GM19438 (cell line): ENCODE data around the gene AIMP2.
"Not testable (repeated sequence)": the region's sequence is repeated elsewhere in the genome, so short reads cannot be mapped to it uniquely, and the experiment has no call there.

ENCODE experiments used
- ATAC-seq: cut with Tn5 transposase; IDR thresholded peaks from one replicate; pipeline ENCODE4 v1.9.1; 2021; ENCODE audit warnings: low read depth; ENCODE audit not compliant: unreplicated experiment

AIMP2 gene

GRCh38 chr7:6008668-6009611 is at the start of gene AIMP2, which contains the start of gene PMS2:
Gene AIMP2, plus strand, starts transcription at chr7:6009272. Its CDS starts 92 bp downstream, at chr7:6009364.
Gene PMS2, minus strand, starts transcription at chr7:6009049. Its CDS starts 30 bp downstream, at chr7:6009019.
- ATAC-seq: peak; percentile 90

- not testable (repeated sequence) for ATAC-seq
These were observed 45.9 kb upstream of the AIMP2 start for GRCh38 chr7:5963205-5963604.

GRCh38 chr7:5963810-5964209 is 45.3 kb upstream of the AIMP2 start:
- ATAC-seq: not testable (repeated sequence)

GRCh38 chr7:5970347-5970911 is 38.6 kb upstream of the AIMP2 start, which contains the start of gene RSPH10B:
Gene RSPH10B, minus strand, starts transcription at chr7:5970689. Its CDS starts 3,573 bp downstream, at chr7:5967116.
- ATAC-seq: not testable (repeated sequence)

GRCh38 chr7:5973580-5973979 is 35.5 kb upstream of the AIMP2 start:
- ATAC-seq: not testable (repeated sequence)

- not testable (repeated sequence) for ATAC-seq
These were observed 29.3 kb upstream of the AIMP2 start for GRCh38 chr7:5979680-5980314.

- not testable (repeated sequence) for ATAC-seq
These were observed 22.0 kb upstream of the AIMP2 start for GRCh38 chr7:5987061-5987460.

GRCh38 chr7:5997210-5997808 is 11.8 kb upstream of the AIMP2 start:
- no peak for ATAC-seq

GRCh38 chr7:6007386-6007785 is 1.7 kb upstream of the AIMP2 start:
- no peak for ATAC-seq

GRCh38 chr7:6007835-6008590 is 1.1 kb upstream of the AIMP2 start:
- ATAC-seq: not testable (repeated sequence)

GRCh38 chr7:6010370-6010769 is 1.3 kb downstream of the AIMP2 start:
- ATAC-seq: not testable (repeated sequence)

GRCh38 chr7:6011541-6011940 is 2.5 kb downstream of the AIMP2 start:
- ATAC-seq: no peak

- no peak for ATAC-seq
These were observed 3.5 kb downstream of the AIMP2 start for GRCh38 chr7:6012355-6013104.

- no peak for ATAC-seq
These were observed 7.0 kb downstream of the AIMP2 start for GRCh38 chr7:6015917-6016652.

- no peak for ATAC-seq
These were observed 7.5 kb downstream of the AIMP2 start for GRCh38 chr7:6016653-6016966.

GRCh38 chr7:6020371-6021286 is 11.6 kb downstream of the AIMP2 start:
- no peak for ATAC-seq

GRCh38 chr7:6022707-6023106 is 13.6 kb downstream of the AIMP2 start:
- ATAC-seq: no peak

- no peak for ATAC-seq
These were observed 14.9 kb downstream of the AIMP2 start for GRCh38 chr7:6023974-6024435.
